Activated CD8-positive, alpha-beta T cell treated with anti-CD3 and anti-CD28 coated beads for 36 hours (primary cell): ENCODE measurements around the gene PAMR1. TPM values are rescaled to one million over a fixed set of nuclear protein-coding genes. Genes with fewer than 3 reads are reported as not detected.
"Not testable (repeated sequence)": the region's sequence is repeated elsewhere in the genome, so short reads cannot be mapped to it uniquely, and the experiment has no call there.

Experiments used
- ATAC-seq: fragments of 200-7000 bp; cut with Tn5 transposase; one replicate; pipeline ENCODE4 v1.10.0; 2021; ENCODE audit warnings: mild to moderate bottlenecking, moderate library complexity
- CTCF ChIA-PET: fragments of 350-600 bp; sonication (Branson Sonifier 250); formaldehyde crosslinking; loops from one replicate; lab custom pipeline; 2021; ENCODE audit warnings: antibody characterized with exemption; lab: Charles Lee
- POLR2A ChIA-PET: fragments of 350-600 bp; sonication (Branson Sonifier 250); formaldehyde crosslinking; loops from one replicate; lab custom pipeline; 2021; ENCODE audit warnings: antibody characterized with exemption; lab: Charles Lee
- DNase-seq: peaks from one replicate; pipeline ENCODE4 v3.0.0-alpha.2; 2020
- H3K27ac Mint-ChIP-seq: one replicate; pipeline ENCODE4 v1.8.0; 2021; ENCODE audit warnings: mild to moderate bottlenecking, mixed read lengths
- H3K27me3 Mint-ChIP-seq: one replicate; pipeline ENCODE4 v1.8.0; 2021; ENCODE audit warnings: mixed read lengths
- H3K36me3 Mint-ChIP-seq: one replicate; pipeline ENCODE4 v1.8.0; 2021; ENCODE audit warnings: low read depth, mixed read lengths
- H3K4me1 Mint-ChIP-seq: one replicate; pipeline ENCODE4 v1.8.0; 2021; ENCODE audit warnings: low read depth, mixed read lengths
- H3K4me3 Mint-ChIP-seq: one replicate; pipeline ENCODE4 v1.8.0; 2021; ENCODE audit warnings: mild to moderate bottlenecking, moderate library complexity, mixed read lengths
- H3K9me3 Mint-ChIP-seq: one replicate; pipeline ENCODE4 v1.8.0; 2021; ENCODE audit warnings: mixed read lengths
- intact Hi-C: fragments of 100-400 bp; cut with micrococcal nuclease; formaldehyde crosslinking; loops from one replicate; pipeline ENCODE4 v1.10.0; 2022
- total RNA-seq, 2 experiments: library from RNA; stranded (reverse); gene quantifications; one replicate each; pipeline ENCODE4 v1.2.3, GENCODE V29; 2021
- TF ChIP-seq, protein P1 (sequence below): fragments of 200-600 bp; IDR thresholded peaks from one replicate; pipeline ENCODE4 v1.8.0; 2022; ENCODE audit warnings: antibody characterized with exemption, mild to moderate bottlenecking

The PAMR1 gene
- total RNA-seq, 2 experiments from 2014 or later: not detected

- intact Hi-C loops: no loop called here
- Mint-ChIP-seq H3K27me3 (peaks cover 52% of the 10 kb centered on the region), H3K27ac (no peak overlapping the region), H3K4me1 (no peaks in the 10 kb centered on the region), H3K9me3 (no peaks in the 10 kb centered on the region), H3K4me3 (no peak overlapping the region), H3K36me3 (no peaks in the 10 kb centered on the region)
- TF ChIP-seq, protein P1, sequence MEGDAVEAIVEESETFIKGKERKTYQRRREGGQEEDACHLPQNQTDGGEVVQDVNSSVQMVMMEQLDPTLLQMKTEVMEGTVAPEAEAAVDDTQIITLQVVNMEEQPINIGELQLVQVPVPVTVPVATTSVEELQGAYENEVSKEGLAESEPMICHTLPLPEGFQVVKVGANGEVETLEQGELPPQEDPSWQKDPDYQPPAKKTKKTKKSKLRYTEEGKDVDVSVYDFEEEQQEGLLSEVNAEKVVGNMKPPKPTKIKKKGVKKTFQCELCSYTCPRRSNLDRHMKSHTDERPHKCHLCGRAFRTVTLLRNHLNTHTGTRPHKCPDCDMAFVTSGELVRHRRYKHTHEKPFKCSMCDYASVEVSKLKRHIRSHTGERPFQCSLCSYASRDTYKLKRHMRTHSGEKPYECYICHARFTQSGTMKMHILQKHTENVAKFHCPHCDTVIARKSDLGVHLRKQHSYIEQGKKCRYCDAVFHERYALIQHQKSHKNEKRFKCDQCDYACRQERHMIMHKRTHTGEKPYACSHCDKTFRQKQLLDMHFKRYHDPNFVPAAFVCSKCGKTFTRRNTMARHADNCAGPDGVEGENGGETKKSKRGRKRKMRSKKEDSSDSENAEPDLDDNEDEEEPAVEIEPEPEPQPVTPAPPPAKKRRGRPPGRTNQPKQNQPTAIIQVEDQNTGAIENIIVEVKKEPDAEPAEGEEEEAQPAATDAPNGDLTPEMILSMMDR: no peak
- ChIA-PET POLR2A (no interaction called here), CTCF (interaction anchor here (0.7 to 1.9 kb wide), 2 partner anchors 40 to 297 kb away, joined by 3 to 4 read pairs; no protein-coding TSS in a partner anchor)
- DNase-seq (no peak), ATAC-seq (no peak)
Observed at GRCh38 chr11:35524780-35525179, 636 bp downstream of the PAMR1 start.

DNA sequence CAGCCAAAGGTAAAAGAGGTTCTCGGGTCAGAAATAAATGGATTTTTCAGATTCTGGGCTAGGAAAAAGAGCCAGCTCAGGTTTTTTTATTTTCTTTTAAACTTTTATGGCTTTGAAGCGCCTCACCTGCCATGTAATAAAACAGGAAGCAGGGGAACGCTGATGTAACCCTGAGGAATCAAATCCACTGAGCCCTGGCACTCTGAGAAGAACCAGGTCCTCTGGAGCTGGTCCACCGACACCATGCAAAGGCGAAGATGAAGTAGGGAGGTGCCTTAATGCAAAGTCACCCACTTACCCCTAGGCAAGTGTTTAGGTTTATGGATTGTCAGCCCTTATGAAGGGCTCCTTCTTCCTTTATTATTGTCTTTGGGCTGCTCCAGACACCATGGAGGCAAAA is 1.6 kb downstream of the PAMR1 start:
- H3K36me3 Mint-ChIP-seq: no peaks in the 10 kb centered on the region
- DNase-seq: no peak
- no peak overlapping the region for H3K27ac Mint-ChIP-seq
- no peaks in the 10 kb centered on the region for H3K9me3 Mint-ChIP-seq
- ChIA-PET CTCF (interaction anchor here (1.1 kb wide), 1 partner anchor 23 kb away, joined by 3 read pairs; no protein-coding TSS in a partner anchor), POLR2A (no interaction called here)
- no peak for ATAC-seq
- H3K4me3 Mint-ChIP-seq: no peak overlapping the region
- H3K27me3 Mint-ChIP-seq: peaks cover 51% of the 10 kb centered on the region
- intact Hi-C loops: no loop called here
- no peaks in the 10 kb centered on the region for H3K4me1 Mint-ChIP-seq
- TF ChIP-seq, protein P1: no peak

- TF ChIP-seq, protein P1: no peak
- peaks cover 53% of the 10 kb centered on the region for H3K27me3 Mint-ChIP-seq
- H3K4me3 Mint-ChIP-seq: no peak overlapping the region
- intact Hi-C loops: no loop called here
- ATAC-seq (no peak), DNase-seq (no peak)
- CTCF ChIA-PET: interaction anchor here (1.1 kb wide), 1 partner anchor 23 kb away, joined by 3 read pairs; no protein-coding TSS in a partner anchor
- POLR2A ChIA-PET: no interaction called here
- H3K9me3 Mint-ChIP-seq: no peaks in the 10 kb centered on the region
- no peaks in the 10 kb centered on the region for H3K36me3 Mint-ChIP-seq
- no peak overlapping the region for H3K27ac Mint-ChIP-seq
- H3K4me1 Mint-ChIP-seq: no peaks in the 10 kb centered on the region
Observed at GRCh38 chr11:35523331-35523768, 2.1 kb downstream of the PAMR1 start.

GRCh38 chr11:35522091-35522490 is 3.3 kb downstream of the PAMR1 start:
- H3K36me3 Mint-ChIP-seq, H3K27ac Mint-ChIP-seq, H3K9me3 Mint-ChIP-seq, CTCF ChIA-PET, DNase-seq, H3K4me3 Mint-ChIP-seq, intact Hi-C loops, POLR2A ChIA-PET, ATAC-seq, H3K4me1 Mint-ChIP-seq: not testable (repeated sequence)
- peaks cover 51% of the 10 kb centered on the region for H3K27me3 Mint-ChIP-seq

GRCh38 chr11:35520376-35520775 is 5.0 kb downstream of the PAMR1 start:
- TF ChIP-seq, protein P1: no peak
- intact Hi-C loops: no loop called here
- Mint-ChIP-seq H3K4me1 (no peaks in the 10 kb centered on the region), H3K27ac (no peak overlapping the region), H3K27me3 (peaks cover 44% of the 10 kb centered on the region), H3K4me3 (no peak overlapping the region), H3K9me3 (no peaks in the 10 kb centered on the region), H3K36me3 (no peaks in the 10 kb centered on the region)
- ATAC-seq (no peak), DNase-seq (no peak)
- CTCF ChIA-PET: no interaction called here
- POLR2A ChIA-PET: no interaction called here
